Activated CD4-positive, alpha-beta T cell treated with anti-CD3 and anti-CD28 coated beads, Interleukin-2, amount 50 U/mL, for 16 hours (primary cell): ENCODE measurements around the gene NXT2.
"Not testable (repeated sequence)": the region's sequence is repeated elsewhere in the genome, so short reads cannot be mapped to it uniquely, and the experiment has no call there.

Experiments used
- DNase-seq: peaks from one replicate; pipeline ENCODE4 v3.0.0-alpha.2; 2020

NXT2 gene

GRCh38 chrX:109536439-109537323 is at the start of gene NXT2:
TSS of gene NXT2 (plus strand) at chrX:109536844. CDS start at chrX:109537007, 163 bp downstream.
- peak; percentile 88 for DNase-seq

DNA sequence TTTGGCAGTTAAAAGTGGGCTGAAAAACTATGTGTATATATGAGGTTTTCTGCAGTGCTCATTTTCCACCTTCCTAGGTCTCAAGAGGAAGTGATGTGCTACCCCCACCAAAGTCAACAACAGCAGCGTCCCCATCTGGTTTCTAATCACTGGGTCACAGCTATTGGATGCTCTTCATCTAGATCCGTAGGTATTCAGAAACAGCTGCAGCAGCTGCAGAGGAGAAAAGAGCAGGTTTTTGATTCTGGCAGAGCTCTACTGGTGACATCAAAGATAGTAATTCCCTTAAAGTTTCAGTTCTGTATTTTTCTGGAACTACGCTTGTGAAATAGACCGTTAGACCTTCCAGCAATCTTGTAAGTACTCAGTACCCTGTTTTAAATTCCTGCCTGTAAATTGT is 49.0 kb upstream of the NXT2 start:
- DNase-seq: no peak

DNA sequence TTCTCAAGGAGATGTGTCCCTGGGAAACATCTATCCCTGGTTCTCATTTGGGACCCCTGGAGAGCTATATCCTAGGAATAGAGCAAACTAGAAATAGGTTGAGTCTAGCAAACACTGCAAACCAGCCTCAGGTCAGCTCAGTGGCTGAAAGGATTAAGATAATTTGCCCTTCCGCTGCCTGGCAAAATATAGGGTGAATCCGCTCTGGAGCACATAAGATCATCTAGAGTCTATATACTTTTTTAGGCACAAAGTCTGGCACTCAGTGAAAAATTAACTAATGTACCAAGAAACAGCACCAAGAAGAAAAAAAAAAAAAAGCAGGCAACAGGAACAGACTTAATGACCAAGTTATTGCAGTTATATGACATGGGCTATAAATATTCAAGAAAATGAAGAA is 47.5 kb upstream of the NXT2 start:
- DNase-seq: no peak

- DNase-seq: no peak
These were observed 38.2 kb upstream of the NXT2 start for GRCh38 chrX:109498434-109498833.

GRCh38 chrX:109501176-109501575 is 35.5 kb upstream of the NXT2 start:
- DNase-seq: no peak

DNA sequence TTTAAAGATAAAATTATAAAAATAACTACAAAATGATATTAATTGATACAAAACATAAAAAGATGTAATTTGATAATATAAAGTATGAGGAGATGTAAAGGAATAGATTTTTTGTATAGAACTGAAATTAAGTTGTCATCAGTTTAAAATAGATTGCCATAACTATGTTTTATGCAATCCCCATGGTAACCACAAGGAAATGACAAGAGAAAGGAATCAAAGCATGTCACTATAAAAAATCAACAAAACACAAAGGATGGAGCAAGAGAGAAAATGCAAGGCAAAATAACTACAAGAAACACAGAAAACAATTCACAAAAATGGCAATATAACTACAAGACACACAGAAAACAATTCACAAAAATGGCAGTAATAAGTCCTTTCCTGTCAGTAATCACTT is 27.7 kb upstream of the NXT2 start:
- no peak for DNase-seq

- DNase-seq: no peak
These were observed 25.5 kb upstream of the NXT2 start for GRCh38 chrX:109511113-109511512.

GRCh38 chrX:109519001-109519400 is 17.6 kb upstream of the NXT2 start:
- DNase-seq: no peak

- no peak for DNase-seq
These were observed 3.6 kb upstream of the NXT2 start for GRCh38 chrX:109533005-109533404.

DNA sequence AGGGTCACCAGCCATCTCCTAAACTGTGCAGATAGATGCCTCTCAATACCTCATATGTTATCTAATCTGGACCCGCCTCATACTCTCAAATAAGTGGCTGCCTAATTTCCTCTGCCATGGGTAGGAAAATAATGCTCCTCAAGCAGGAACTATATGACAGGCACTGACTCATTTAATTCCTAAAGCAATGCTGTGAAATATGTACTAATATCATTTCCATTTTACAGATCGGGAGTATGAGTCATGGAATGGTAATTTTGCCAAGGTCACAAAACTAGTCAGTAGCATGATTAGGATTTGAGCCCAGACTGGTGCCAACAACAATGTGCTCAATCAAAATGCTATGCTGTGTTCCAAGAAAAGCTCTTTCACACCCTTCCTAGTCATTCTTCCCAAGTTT is 3.0 kb upstream of the NXT2 start:
- DNase-seq: peak; percentile 14

- no peak for DNase-seq
These were observed 1.7 kb upstream of the NXT2 start for GRCh38 chrX:109534933-109535332.

DNA sequence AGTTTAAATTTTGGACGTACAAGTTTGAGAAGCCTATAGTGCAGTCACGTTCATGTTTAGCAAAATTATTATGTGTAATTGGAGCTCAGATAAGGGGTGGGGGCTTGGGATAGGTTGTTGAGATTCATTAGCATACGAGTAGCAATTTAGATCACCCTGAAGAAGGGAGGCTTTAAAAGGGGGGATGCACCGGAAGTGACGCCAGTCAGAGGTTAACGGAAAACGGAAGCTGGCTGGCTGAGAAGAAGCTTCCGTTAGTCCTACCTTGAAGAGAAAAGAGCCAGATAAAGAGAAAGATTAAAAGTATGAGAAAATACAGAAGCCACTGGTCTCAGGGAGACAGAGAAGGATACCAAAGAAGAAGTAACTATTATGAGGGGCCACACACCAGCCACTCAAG is 1.1 kb upstream of the NXT2 start:
- DNase-seq: no peak

DNA sequence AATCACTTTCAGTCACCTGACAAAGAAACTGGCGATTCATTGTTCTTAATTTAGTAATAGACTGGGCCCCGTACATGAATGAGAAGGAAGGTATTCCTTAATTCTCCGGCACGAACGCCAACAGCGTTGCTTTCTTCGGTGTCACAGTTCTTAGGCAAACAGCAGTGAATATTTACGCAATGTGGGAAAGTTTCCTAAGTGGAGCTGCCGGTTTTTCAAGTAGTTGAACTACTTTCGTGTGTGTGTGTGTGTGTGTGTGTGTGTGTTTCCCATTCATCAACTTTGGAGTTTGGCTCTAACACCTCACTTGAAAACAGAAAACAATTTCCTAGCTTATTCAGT is 651 bp downstream of the NXT2 start:
- no peak for DNase-seq

DNA sequence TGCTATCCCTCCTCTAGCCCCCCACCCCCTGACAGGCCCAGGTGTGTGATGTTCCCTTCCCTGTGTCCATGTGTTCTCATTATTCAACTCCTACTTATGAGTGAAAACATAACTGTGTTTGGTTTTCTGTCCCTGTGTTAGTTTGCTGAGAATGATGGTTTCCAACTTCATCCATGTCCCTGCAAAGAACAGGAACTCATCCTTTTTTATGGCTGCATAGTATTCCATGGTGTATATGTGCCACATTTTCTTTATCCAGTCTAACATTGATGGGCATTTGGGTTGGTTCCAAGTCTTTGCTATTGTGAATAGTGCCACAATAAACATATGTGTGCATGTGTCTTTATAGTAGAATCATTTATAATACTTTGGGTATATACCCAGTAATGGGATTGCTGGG is 2.4 kb downstream of the NXT2 start:
- not testable (repeated sequence) for DNase-seq

DNA sequence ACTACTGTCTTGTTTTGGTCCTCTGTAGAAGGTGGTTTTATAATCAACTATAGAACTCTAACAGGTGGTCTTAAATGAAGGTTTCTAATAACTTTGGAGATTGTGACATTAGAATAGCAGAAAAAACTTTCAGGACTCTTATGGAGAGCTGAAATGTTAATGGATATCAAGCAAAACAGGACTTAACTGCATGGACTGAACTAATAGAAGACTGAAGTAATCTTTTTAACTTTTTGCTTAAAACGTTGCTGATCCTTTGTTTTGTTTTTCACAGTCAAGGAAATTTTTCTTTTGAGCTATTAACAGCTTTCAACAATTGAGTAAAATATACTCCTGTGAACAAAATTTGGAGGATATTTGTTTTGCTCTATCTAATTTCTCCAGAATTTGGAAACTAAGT is 17.2 kb downstream of the NXT2 start:
- DNase-seq: no peak

GRCh38 chrX:109576083-109576482 is 39.4 kb downstream of the NXT2 start:
- not testable (repeated sequence) for DNase-seq

- no peak for DNase-seq
These were observed 40.4 kb downstream of the NXT2 start for GRCh38 chrX:109577055-109577454.

DNA sequence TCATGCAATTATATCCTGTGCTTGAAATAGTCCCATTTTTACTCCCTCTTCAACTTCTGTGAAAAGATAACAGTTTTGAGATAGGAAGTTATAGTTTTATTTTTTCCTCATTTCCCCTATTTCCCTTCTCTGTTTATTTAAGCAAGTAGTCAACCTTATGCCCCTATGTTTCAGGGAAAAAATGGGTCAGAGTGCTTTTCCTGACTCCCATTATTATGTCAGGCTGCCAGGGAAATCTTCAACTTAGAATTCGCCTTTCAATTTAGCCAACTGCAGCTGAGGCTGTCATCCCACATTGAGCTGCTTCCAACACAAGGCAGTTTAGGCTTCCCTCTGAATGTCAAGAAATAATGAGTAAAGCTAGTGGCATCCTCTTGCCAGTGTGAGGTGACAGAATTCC is 42.3 kb downstream of the NXT2 start:
- no peak for DNase-seq

DNA sequence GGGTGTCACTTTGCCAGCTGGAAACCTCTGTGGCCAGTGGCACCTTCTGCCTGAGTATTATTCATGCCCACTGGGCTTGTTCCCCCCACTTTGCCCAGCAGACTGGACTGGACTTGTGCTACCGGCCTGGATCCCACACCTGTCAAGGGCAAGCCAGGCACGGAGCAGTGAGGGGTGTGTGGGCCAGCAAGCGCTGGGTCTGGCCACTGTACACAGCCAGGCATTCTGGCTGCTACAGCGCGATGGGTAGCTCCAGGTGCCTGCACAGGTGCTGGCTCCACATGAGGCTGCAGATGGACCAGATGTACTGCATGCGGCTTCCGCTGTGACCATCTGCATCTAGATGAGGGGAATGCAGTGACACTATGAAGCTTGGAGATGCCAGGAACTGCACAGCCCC is 48.8 kb downstream of the NXT2 start:
- no peak for DNase-seq

GRCh38 chrX:109590176-109590575 is 53.5 kb downstream of the NXT2 start:
- no peak for DNase-seq
